HepG2 (cell line): ENCODE data around the gene EIF4A3. TPM values are rescaled to one million over a fixed set of nuclear protein-coding genes. Genes with fewer than 3 reads are reported as not detected.

ENCODE experiments used
- AHDC1 ChIP-seq: sonication (generic); formaldehyde crosslinking; IDR thresholded peaks from 2 replicates; pipeline ENCODE4 v1.5.1; 2020; ENCODE audit warnings: mild to moderate bottlenecking, missing genetic modification reagents, borderline replicate concordance
- BORCS8-MEF2B ChIP-seq: sonication (generic); formaldehyde crosslinking; IDR thresholded peaks from 2 replicates; pipeline ENCODE4 v1.8.0; 2022; ENCODE audit warnings: mild to moderate bottlenecking, missing genetic modification reagents
- MAFF ChIP-seq: IDR thresholded peaks from 2 replicates; pipeline ENCODE4 v1.6.1; 2011; ENCODE audit warnings: low read depth, low read length, improper control_type of control experiment
- ZNF143 ChIP-seq: sonication (generic); formaldehyde crosslinking; IDR thresholded peaks from 2 replicates; pipeline ENCODE4 v1.4.0; 2020; ENCODE audit warnings: missing genetic modification reagents
- ZNF224 ChIP-seq: sonication (generic); formaldehyde crosslinking; IDR thresholded peaks from 2 replicates; pipeline ENCODE4 v1.5.0; 2020; ENCODE audit warnings: mild to moderate bottlenecking, missing genetic modification reagents
- ZNF691 ChIP-seq: sonication (generic); formaldehyde crosslinking; IDR thresholded peaks from 2 replicates; pipeline ENCODE4 v1.4.0; 2020; ENCODE audit warnings: missing genetic modification reagents, low read depth, mild to moderate bottlenecking, borderline replicate concordance
- ZNF75D ChIP-seq: sonication (generic); formaldehyde crosslinking; IDR thresholded peaks from 2 replicates; pipeline ENCODE4 v1.8.1; 2023; ENCODE audit warnings: missing genetic modification reagents, mild to moderate bottlenecking, borderline replicate concordance
- ZNF83 ChIP-seq: sonication (generic); formaldehyde crosslinking; IDR thresholded peaks from 2 replicates; pipeline ENCODE4 v1.4.0; 2020; ENCODE audit warnings: missing genetic modification reagents, mild to moderate bottlenecking, borderline replicate concordance
- polyA plus RNA-seq, 8 experiments: library from polyadenylated mRNA; depleted of rRNA in 3 of 8; stranded (reverse) in 7 of 8; unstranded in 1 of 8; fragments of >200 nt; fragmentation: Illumina TruSeq in 4 of 8; extraction: Trizol in 4 of 8; gene quantifications; 2 replicates each; pipeline versions ENCODE4 v1.2.1 to v1.2.3, GENCODE V29; 2011 to 2016; ENCODE audit warnings: low read depth in 4 of 8, missing spikeins in 1 of 8, mixed read lengths in 1 of 8; ENCODE audit not compliant: insufficient read depth in 1 of 8
- total RNA-seq, 5 experiments: library from RNA; depleted of rRNA; stranded (reverse); fragments of >200 nt; fragmentation: Illumina TruSeq; extraction: Trizol; gene quantifications; 2 replicates each; pipeline ENCODE4 v1.2.3, GENCODE V29; 2016; ENCODE audit warnings: low read depth in 1 of 5

The EIF4A3 gene
- total and polyA plus RNA-seq, 2 of the 13 experiments (the other 11 are each of a cell fraction or from before 2014, with no cell fraction given) = 145 to 187 TPM

- TF ChIP-seq AHDC1 (CRISPR knock-in tag) (no peak), BORCS8-MEF2B (CRISPR knock-in tag) (no peak), MAFF (no peak), ZNF224 (CRISPR knock-in tag) (no peak), ZNF143 (CRISPR knock-in tag) (no peak), ZNF691 (no peak), ZNF75D (CRISPR knock-in tag) (no peak), ZNF83 (no peak)
- TF ChIP-seq, all 625 proteins: peak for 0
Observed at GRCh38 chr17:80189611-80190010, 42.7 kb upstream of the EIF4A3 start (continued).
